IMR-90 (cell line): ENCODE measurements around the gene UNC50.

ENCODE experiments used
- CTCF ChIP-seq: conservative IDR thresholded peaks from 2 replicates; pipeline ENCODE4 v1.5.1; 2012; ENCODE audit warnings: mild to moderate bottlenecking, low read depth, low read length, improper control_type of control experiment
- POLR2A ChIP-seq: IDR thresholded peaks from 2 replicates; pipeline ENCODE4 v1.6.1; 2012; ENCODE audit warnings: mild to moderate bottlenecking, low read depth, low read length
- RCOR1 ChIP-seq: IDR thresholded peaks from 2 replicates; pipeline ENCODE4 v1.6.1; 2012; ENCODE audit warnings: mild to moderate bottlenecking, low read length, improper control_type of control experiment; ENCODE audit not compliant: insufficient replicate concordance

- TF ChIP-seq CTCF (no peak), POLR2A (no peak), RCOR1 (no peak)
Measured at GRCh38 chr2:98572211-98572610, 36.2 kb upstream of the UNC50 start.
